Neural progenitor cell (in vitro differentiated cells): ENCODE measurements around the gene TSPEAR. TPM values are rescaled to one million over a fixed set of nuclear protein-coding genes. Genes with fewer than 3 reads are reported as not detected.
"Not testable (repeated sequence)": the region's sequence is repeated elsewhere in the genome, so short reads cannot be mapped to it uniquely, and the experiment has no call there.

Source experiments
- DNase-seq: peaks from one replicate; pipeline ENCODE4 v3.0.0-alpha.2; 2016; ENCODE audit warnings: low spot score
- H2AFZ ChIP-seq: fragments of 200-600 bp; sonication (generic); replicated peaks from 2 replicates; pipeline ENCODE4 v1.6.1; 2016; ENCODE audit warnings: antibody characterized with exemption
- H3F3A ChIP-seq: fragments of 200-600 bp; sonication (generic); 2 replicates; pipeline ENCODE4 v1.6.1; 2016; ENCODE audit warnings: antibody characterized with exemption, low read depth
- H3K27ac ChIP-seq: fragments of 200-600 bp; sonication (generic); 2 replicates; pipeline ENCODE4 v1.5.1; 2016; ENCODE audit warnings: mild to moderate bottlenecking
- H3K27me3 ChIP-seq: fragments of 200-600 bp; sonication (generic); 2 replicates; pipeline ENCODE4 v1.6.1; 2016; ENCODE audit warnings: mild to moderate bottlenecking, moderate library complexity
- H3K36me3 ChIP-seq: fragments of 200-600 bp; sonication (generic); 2 replicates; pipeline ENCODE4 v1.5.1; 2016
- H3K4me1 ChIP-seq: fragments of 200-600 bp; sonication (generic); 2 replicates; pipeline ENCODE4 v1.6.1; 2016; ENCODE audit warnings: mixed run types
- H3K4me2 ChIP-seq: fragments of 200-600 bp; sonication (generic); 2 replicates; pipeline ENCODE4 v1.6.1; 2016
- H3K4me3 ChIP-seq: fragments of 200-600 bp; sonication (generic); 2 replicates; pipeline ENCODE4 v1.5.1; 2016
- H3K79me2 ChIP-seq: fragments of 200-600 bp; sonication (generic); 2 replicates; pipeline ENCODE4 v1.6.1; 2016; ENCODE audit warnings: low read depth
- H3K9ac ChIP-seq: fragments of 200-600 bp; sonication (generic); 2 replicates; pipeline ENCODE4 v1.6.1; 2016
- H3K9me3 ChIP-seq: fragments of 200-600 bp; sonication (generic); 2 replicates; pipeline ENCODE4 v1.5.1; 2016; ENCODE audit warnings: low read depth
- H4K20me1 ChIP-seq: fragments of 200-600 bp; sonication (generic); 2 replicates; pipeline ENCODE4 v1.6.1; 2016; ENCODE audit warnings: low read depth
- H3K27ac Mint-ChIP-seq: 3 replicates; pipeline ENCODE4 v1.8.0; 2021; ENCODE audit warnings: mixed read lengths
- H3K27me3 Mint-ChIP-seq: 2 replicates; pipeline ENCODE4 v1.8.0; 2022; ENCODE audit warnings: low read depth, mild to moderate bottlenecking, inconsistent platforms, moderate library complexity, mixed read lengths; ENCODE audit not compliant: insufficient read depth
- H3K36me3 Mint-ChIP-seq: 3 replicates; pipeline ENCODE4 v1.8.0; 2021; ENCODE audit warnings: mixed read lengths
- H3K4me1 Mint-ChIP-seq: 3 replicates; pipeline ENCODE4 v1.8.0; 2021; ENCODE audit warnings: mixed read lengths
- H3K4me3 Mint-ChIP-seq: 3 replicates; pipeline ENCODE4 v1.8.0; 2021; ENCODE audit warnings: mild to moderate bottlenecking, moderate library complexity, mixed read lengths
- H3K9me3 Mint-ChIP-seq: 3 replicates; pipeline ENCODE4 v1.8.0; 2020; ENCODE audit warnings: mixed read lengths
- EZH2 ChIP-seq: fragments of 200-600 bp; sonication (generic); IDR thresholded peaks from 2 replicates; pipeline ENCODE4 v1.6.1; 2017; ENCODE audit warnings: antibody characterized with exemption, mild to moderate bottlenecking, moderate library complexity
- EZH2phosphoT487 ChIP-seq: fragments of 200-600 bp; sonication (generic); IDR thresholded peaks from 2 replicates; pipeline ENCODE4 v1.6.1; 2017; ENCODE audit warnings: antibody characterized with exemption
- total RNA-seq: library from RNA; depleted of rRNA; stranded (reverse); fragments of >200 nt; gene quantifications from 2 replicates; pipeline ENCODE4 v1.2.3, GENCODE V29; 2015; ENCODE audit warnings: low replicate concordance
- TF ChIP-seq, protein P1 (sequence below): fragments of 200-600 bp; sonication (generic); IDR thresholded peaks from 2 replicates; pipeline ENCODE4 v1.5.1; 2017; ENCODE audit warnings: antibody characterized with exemption, mild to moderate bottlenecking

TSPEAR gene
- total RNA-seq, 1 donor from 2014 or later, result not detected

DNA sequence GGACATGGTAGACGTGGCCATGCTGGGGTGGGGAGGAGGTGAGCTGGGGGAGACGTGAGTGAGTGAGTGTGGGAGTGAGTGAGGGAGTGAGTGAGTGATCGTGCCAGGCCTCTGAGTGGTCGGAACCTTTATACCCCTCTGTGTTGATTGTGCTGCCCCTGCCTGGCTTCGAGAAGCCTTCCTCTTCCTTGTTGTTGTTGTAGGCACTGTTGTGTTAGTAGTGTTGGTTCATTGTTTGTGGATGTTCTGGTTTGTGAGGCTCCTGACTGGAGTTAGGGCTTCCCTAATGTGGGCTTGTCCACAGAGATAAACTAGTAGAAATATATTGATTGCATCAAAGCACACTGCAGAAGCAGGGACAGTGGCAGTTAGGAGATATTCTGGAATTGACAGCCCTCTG is 152.7 kb downstream of the TSPEAR start, which contains the start of gene KRTAP10-3:
KRTAP10-3 (minus strand) TSS at position 101 of the 400 bp plus-strand sequence; CDS start at position 21, 80 bp downstream.
- H3K36me3 ChIP-seq, result no peaks in the 10 kb centered on the region
- no peaks in the 10 kb centered on the region for H4K20me1 ChIP-seq
- no peaks in the 10 kb centered on the region for H3F3A ChIP-seq
- Mint-ChIP-seq H3K36me3 (no peaks in the 10 kb centered on the region), H3K9me3 (peaks cover 4% of the 10 kb centered on the region), H3K4me1 (peaks cover 11% of the 10 kb centered on the region), H3K4me3 (no peak within 1 kb of the TSS), H3K27ac (no peak within 1 kb of the TSS), H3K27me3 (peaks cover 7% of the 10 kb centered on the region)
- H3K79me2 ChIP-seq, result no peaks in the 10 kb centered on the region
- no peak within 1 kb of the TSS for H3K9ac ChIP-seq
- no peaks in the 10 kb centered on the region for H3K27me3 ChIP-seq
- no peak within 1 kb of the TSS for H3K4me2 ChIP-seq
- no peak within 1 kb of the TSS for H3K27ac ChIP-seq
- H3K9me3 ChIP-seq, result no peaks in the 10 kb centered on the region
- H2AFZ ChIP-seq, result no peak within 1 kb of the TSS
- TF ChIP-seq, protein P1, sequence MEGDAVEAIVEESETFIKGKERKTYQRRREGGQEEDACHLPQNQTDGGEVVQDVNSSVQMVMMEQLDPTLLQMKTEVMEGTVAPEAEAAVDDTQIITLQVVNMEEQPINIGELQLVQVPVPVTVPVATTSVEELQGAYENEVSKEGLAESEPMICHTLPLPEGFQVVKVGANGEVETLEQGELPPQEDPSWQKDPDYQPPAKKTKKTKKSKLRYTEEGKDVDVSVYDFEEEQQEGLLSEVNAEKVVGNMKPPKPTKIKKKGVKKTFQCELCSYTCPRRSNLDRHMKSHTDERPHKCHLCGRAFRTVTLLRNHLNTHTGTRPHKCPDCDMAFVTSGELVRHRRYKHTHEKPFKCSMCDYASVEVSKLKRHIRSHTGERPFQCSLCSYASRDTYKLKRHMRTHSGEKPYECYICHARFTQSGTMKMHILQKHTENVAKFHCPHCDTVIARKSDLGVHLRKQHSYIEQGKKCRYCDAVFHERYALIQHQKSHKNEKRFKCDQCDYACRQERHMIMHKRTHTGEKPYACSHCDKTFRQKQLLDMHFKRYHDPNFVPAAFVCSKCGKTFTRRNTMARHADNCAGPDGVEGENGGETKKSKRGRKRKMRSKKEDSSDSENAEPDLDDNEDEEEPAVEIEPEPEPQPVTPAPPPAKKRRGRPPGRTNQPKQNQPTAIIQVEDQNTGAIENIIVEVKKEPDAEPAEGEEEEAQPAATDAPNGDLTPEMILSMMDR, result no peak
- TF ChIP-seq EZH2, result no peak
- no peak for TF ChIP-seq EZH2phosphoT487
- no peak for DNase-seq
- H3K4me1 ChIP-seq, result no peaks in the 10 kb centered on the region
- H3K4me3 ChIP-seq, result no peak within 1 kb of the TSS

GRCh38 chr21:44558329-44558675 is 153.1 kb downstream of the TSPEAR start:
- not testable (repeated sequence) for H3K27ac Mint-ChIP-seq, H3K79me2 ChIP-seq, H3K27ac ChIP-seq, H3K36me3 ChIP-seq, H4K20me1 ChIP-seq, H3K27me3 Mint-ChIP-seq, H2AFZ ChIP-seq, H3F3A ChIP-seq, H3K9me3 Mint-ChIP-seq, H3K9me3 ChIP-seq, H3K4me2 ChIP-seq, H3K4me3 ChIP-seq, DNase-seq, H3K36me3 Mint-ChIP-seq, H3K4me3 Mint-ChIP-seq, H3K9ac ChIP-seq, H3K4me1 ChIP-seq, H3K27me3 ChIP-seq
- H3K4me1 Mint-ChIP-seq, result peaks cover 11% of the 10 kb centered on the region

- H3K27me3 ChIP-seq, result no peaks in the 10 kb centered on the region
- H4K20me1 ChIP-seq, result no peaks in the 10 kb centered on the region
- no peaks in the 10 kb centered on the region for H3K36me3 ChIP-seq
- no peak for DNase-seq
- Mint-ChIP-seq H3K36me3 (no peaks in the 10 kb centered on the region), H3K9me3 (peaks cover 4% of the 10 kb centered on the region), H3K27ac (no peak overlapping the region), H3K4me3 (no peak overlapping the region), H3K27me3 (peaks cover 7% of the 10 kb centered on the region), H3K4me1 (peaks cover 13% of the 10 kb centered on the region)
- no peak overlapping the region for H3K9ac ChIP-seq
- H3K79me2 ChIP-seq, result no peaks in the 10 kb centered on the region
- no peak overlapping the region for H3K27ac ChIP-seq
- H3K4me2 ChIP-seq, result no peak overlapping the region
- H3F3A ChIP-seq, result no peaks in the 10 kb centered on the region
- TF ChIP-seq EZH2phosphoT487, result no peak
- TF ChIP-seq, protein P1, result no peak
- no peak for TF ChIP-seq EZH2
- H3K4me3 ChIP-seq, result no peak overlapping the region
- no peak overlapping the region for H2AFZ ChIP-seq
- H3K4me1 ChIP-seq, result no peaks in the 10 kb centered on the region
- H3K9me3 ChIP-seq, result no peaks in the 10 kb centered on the region
Observed at GRCh38 chr21:44557491-44558328, 153.7 kb downstream of the TSPEAR start.

GRCh38 chr21:44556879-44557278 is 154.5 kb downstream of the TSPEAR start:
- Histone ChIP-seq H3K27me3 (no peaks in the 10 kb centered on the region), H3K4me3 (no peak overlapping the region), H2AFZ (no peak overlapping the region), H3F3A (no peaks in the 10 kb centered on the region), H3K27ac (no peak overlapping the region), H3K9ac (no peak overlapping the region), H3K4me1 (no peaks in the 10 kb centered on the region), H4K20me1 (no peaks in the 10 kb centered on the region), H3K79me2 (no peaks in the 10 kb centered on the region), H3K4me2 (no peak overlapping the region), H3K36me3 (no peaks in the 10 kb centered on the region), H3K9me3 (no peaks in the 10 kb centered on the region)
- TF ChIP-seq, protein P1, result no peak
- TF ChIP-seq EZH2phosphoT487 (no peak), EZH2 (no peak)
- DNase-seq, result no peak
- Mint-ChIP-seq H3K9me3 (peaks cover 3% of the 10 kb centered on the region), H3K27ac (peak overlapping the region; percentile 21), H3K4me3 (no peak overlapping the region), H3K27me3 (peaks cover 7% of the 10 kb centered on the region), H3K4me1 (peaks cover 17% of the 10 kb centered on the region), H3K36me3 (no peaks in the 10 kb centered on the region)
